NT2/D1 (cell line): Measurements from ENCODE around the gene ADCY3.

ENCODE experiments used
- YY1 ChIP-seq: IDR thresholded peaks from 2 replicates; pipeline ENCODE4 v1.6.1; 2011; ENCODE audit not compliant: insufficient read length, insufficient read depth
- ZNF274 ChIP-seq: IDR thresholded peaks from 2 replicates; pipeline ENCODE4 v1.6.1; 2011; ENCODE audit warnings: mild to moderate bottlenecking, low read depth, low read length

DNA sequence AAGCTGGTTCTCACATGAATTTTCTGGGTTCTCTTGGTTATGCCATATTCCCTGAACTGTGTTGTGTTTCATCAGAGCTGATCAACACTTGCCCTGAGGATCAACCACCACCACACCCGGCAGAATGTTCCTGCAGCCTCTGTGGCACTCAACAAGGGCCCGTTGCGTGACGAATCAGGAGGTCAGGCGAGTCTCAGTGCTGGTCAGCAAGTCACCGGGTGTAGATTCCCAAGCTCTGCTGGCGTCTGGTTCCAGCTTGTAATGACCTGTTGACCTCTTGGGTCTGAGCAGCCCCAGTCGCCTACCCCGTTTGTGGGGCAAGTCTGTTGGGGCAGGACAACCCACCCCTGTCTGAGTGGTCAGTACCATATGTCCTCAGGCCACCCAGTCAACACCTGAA is 46.0 kb downstream of the ADCY3 start:
- no peak for TF ChIP-seq YY1
- TF ChIP-seq ZNF274 = no peak
